Measurements from ENCODE around the gene PLD1. TPM values are rescaled to one million over a fixed set of nuclear protein-coding genes. Genes with fewer than 3 reads are reported as not detected.

Gene PLD1
- total RNA-seq, 2 donors from 2014 or later = 9.5 to 15.9 TPM

DNA sequence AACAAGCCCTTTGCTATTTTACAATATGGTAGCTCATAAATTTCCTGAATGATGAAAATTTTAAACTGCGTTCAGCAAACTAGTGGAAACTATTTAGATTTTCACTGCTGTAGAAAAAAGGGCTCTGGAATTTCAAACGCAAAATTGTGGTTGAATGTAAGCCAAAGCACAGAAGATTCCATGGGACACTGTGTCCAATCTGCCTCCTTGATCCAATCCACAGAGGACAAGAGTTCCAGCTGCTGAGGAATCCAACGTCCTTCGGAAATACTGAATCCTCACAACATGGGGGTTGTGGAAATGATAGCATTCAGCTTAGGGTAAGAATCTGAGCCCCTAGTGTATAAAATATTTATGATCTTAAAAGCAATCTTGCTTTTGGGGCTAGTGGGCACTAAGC, 161.0 kb downstream of the PLD1 start:
- Mint-ChIP-seq H3K27me3 (ENCODE audit: insufficient read depth) (no peaks in the 10 kb centered on the region), H3K4me3 (no peak overlapping the region), H3K4me1 (no peaks in the 10 kb centered on the region), H3K27ac (no peak overlapping the region), H3K9me3 (no peaks in the 10 kb centered on the region), H3K36me3 (ENCODE audit: low read depth) (no peaks in the 10 kb centered on the region)
- Histone ChIP-seq H3K4me3 (ENCODE audit: low read length) (no peak overlapping the region), H3K9ac (ENCODE audit: extremely low read depth, low read length, poor library complexity, severe bottlenecking) (no peak overlapping the region), H3K4me1 (ENCODE audit: control insufficient read depth, insufficient read depth, low read length) (no peaks in the 10 kb centered on the region), H3K36me3 (ENCODE audit: control insufficient read depth, insufficient read depth, low read length) (no peaks in the 10 kb centered on the region), H3K27me3 (ENCODE audit: control insufficient read depth, insufficient read depth, low read length, poor library complexity, severe bottlenecking) (no peaks in the 10 kb centered on the region), H3K9me3 (ENCODE audit: control insufficient read depth, low read length) (no peaks in the 10 kb centered on the region), H3K27ac (ENCODE audit: low read depth, low read length) (no peak overlapping the region)
- DNase-seq = no peak
- WGBS, 2 experiments (ENCODE audit: insufficient coverage in 1 of 2, insufficient read length in 1 of 2) = 96 to 100% methylated on average over 4 of the region's 4 CpGs
- TF ChIP-seq, protein P1, sequence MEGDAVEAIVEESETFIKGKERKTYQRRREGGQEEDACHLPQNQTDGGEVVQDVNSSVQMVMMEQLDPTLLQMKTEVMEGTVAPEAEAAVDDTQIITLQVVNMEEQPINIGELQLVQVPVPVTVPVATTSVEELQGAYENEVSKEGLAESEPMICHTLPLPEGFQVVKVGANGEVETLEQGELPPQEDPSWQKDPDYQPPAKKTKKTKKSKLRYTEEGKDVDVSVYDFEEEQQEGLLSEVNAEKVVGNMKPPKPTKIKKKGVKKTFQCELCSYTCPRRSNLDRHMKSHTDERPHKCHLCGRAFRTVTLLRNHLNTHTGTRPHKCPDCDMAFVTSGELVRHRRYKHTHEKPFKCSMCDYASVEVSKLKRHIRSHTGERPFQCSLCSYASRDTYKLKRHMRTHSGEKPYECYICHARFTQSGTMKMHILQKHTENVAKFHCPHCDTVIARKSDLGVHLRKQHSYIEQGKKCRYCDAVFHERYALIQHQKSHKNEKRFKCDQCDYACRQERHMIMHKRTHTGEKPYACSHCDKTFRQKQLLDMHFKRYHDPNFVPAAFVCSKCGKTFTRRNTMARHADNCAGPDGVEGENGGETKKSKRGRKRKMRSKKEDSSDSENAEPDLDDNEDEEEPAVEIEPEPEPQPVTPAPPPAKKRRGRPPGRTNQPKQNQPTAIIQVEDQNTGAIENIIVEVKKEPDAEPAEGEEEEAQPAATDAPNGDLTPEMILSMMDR (conservative IDR thresholded peaks at IDR 0.05) = no peak

DNA sequence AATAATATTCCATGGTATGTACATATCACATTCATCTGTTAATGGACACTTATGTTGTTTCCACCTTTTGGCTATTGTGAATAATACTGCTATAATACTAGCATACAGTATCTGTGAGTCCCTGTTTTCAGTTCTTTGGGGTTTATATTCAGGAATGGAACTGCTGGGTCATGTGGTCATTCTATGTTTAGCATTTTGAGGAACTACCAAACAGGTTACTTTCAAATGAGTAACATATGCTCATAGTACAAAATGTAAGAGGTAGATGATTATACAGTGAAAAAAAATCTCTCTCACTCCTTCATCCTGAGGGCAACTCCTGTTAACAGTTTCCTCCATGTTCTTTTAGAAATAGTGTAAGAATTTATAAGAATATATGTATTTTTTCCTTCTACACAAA, 162.2 kb downstream of the PLD1 start:
- H3K4me3 Mint-ChIP-seq = no peak overlapping the region

DNA sequence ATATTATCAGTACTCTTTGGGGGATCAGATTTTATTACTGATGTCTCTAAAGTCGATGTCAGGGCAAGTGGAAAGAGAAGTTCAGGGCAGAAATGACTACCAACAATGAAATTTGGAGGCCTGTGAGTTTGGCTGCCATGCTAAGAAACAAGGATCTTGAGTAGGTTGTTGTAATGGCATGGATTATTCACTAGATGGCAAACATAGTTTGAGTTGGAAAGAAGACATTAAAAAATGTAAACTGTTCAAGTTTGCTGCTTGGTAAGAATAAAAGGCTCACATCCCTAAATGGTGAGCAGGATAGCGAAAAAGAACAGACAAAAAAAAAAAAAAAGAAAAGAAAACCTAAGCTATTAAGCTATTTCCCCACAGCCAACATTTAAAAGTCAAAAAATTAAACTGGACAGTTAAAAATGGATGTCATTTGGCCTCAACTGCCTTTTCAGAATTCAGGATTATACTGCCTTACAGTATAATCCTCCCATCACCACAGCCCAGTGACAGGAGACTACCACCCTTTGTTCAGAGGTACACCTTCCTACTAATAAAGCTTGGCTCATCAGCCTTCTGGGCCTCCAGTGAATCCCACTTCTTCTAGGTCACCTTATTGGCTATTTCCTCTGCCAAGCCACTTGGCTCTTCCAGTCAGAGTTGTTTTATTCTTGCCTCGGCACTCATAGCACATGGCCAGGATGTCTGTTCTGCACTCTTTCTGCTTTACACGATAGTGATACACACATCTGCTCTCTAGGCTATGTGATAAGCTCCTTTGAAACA, 163.7 kb downstream of the PLD1 start:
- H3K36me3 Mint-ChIP-seq (ENCODE audit: low read depth) = no peaks in the 10 kb centered on the region
- Histone ChIP-seq H3K9ac (ENCODE audit: extremely low read depth, low read length, poor library complexity, severe bottlenecking) (no peak overlapping the region), H3K27ac (ENCODE audit: low read depth, low read length) (no peak overlapping the region), H3K4me1 (ENCODE audit: control insufficient read depth, insufficient read depth, low read length) (peaks cover 6% of the 10 kb centered on the region), H3K9me3 (ENCODE audit: control insufficient read depth, low read length) (no peaks in the 10 kb centered on the region), H3K27me3 (ENCODE audit: control insufficient read depth, insufficient read depth, low read length, poor library complexity, severe bottlenecking) (no peaks in the 10 kb centered on the region), H3K36me3 (ENCODE audit: control insufficient read depth, insufficient read depth, low read length) (no peaks in the 10 kb centered on the region), H3K4me3 (ENCODE audit: low read length) (no peak overlapping the region)
- no peaks in the 10 kb centered on the region for H3K9me3 Mint-ChIP-seq
- no peaks in the 10 kb centered on the region for H3K27me3 Mint-ChIP-seq (ENCODE audit: insufficient read depth)
- DNase-seq = no peak
- WGBS, 2 experiments (ENCODE audit: insufficient coverage in 1 of 2, insufficient read length in 1 of 2) = 79 to 84% methylated on average over 3 to 4 of the region's 4 CpGs
- peaks cover 7% of the 10 kb centered on the region for H3K4me1 Mint-ChIP-seq
- H3K27ac Mint-ChIP-seq = no peak overlapping the region
- no peak overlapping the region for H3K4me3 Mint-ChIP-seq
- TF ChIP-seq, protein P1 (conservative IDR thresholded peaks at IDR 0.05) = peak; percentile 68

More for the DNA sequence above, 162.2 kb downstream of the PLD1 start:
- H3K9me3 Mint-ChIP-seq = no peaks in the 10 kb centered on the region
- no peak overlapping the region for H3K27ac ChIP-seq (ENCODE audit: low read depth, low read length)
- peaks cover 6% of the 10 kb centered on the region for H3K4me1 ChIP-seq (ENCODE audit: control insufficient read depth, insufficient read depth, low read length)
- H3K27ac Mint-ChIP-seq = no peak overlapping the region
- H3K4me3 ChIP-seq (ENCODE audit: low read length) = no peak overlapping the region
- H3K27me3 Mint-ChIP-seq (ENCODE audit: insufficient read depth) = no peaks in the 10 kb centered on the region
- H3K36me3 ChIP-seq (ENCODE audit: control insufficient read depth, insufficient read depth, low read length) = no peaks in the 10 kb centered on the region
- peaks cover 5% of the 10 kb centered on the region for H3K4me1 Mint-ChIP-seq
- H3K9ac ChIP-seq (ENCODE audit: extremely low read depth, low read length, poor library complexity, severe bottlenecking) = no peak overlapping the region
- H3K9me3 ChIP-seq (ENCODE audit: control insufficient read depth, low read length) = no peaks in the 10 kb centered on the region
- TF ChIP-seq, protein P1 (conservative IDR thresholded peaks at IDR 0.05) = no peak
- no peak for DNase-seq
- H3K27me3 ChIP-seq (ENCODE audit: control insufficient read depth, insufficient read depth, low read length, poor library complexity, severe bottlenecking) = no peaks in the 10 kb centered on the region
- H3K36me3 Mint-ChIP-seq (ENCODE audit: low read depth) = no peaks in the 10 kb centered on the region

Data from endodermal cell (in vitro differentiated cells).